ENCODE measurements around the gene TMEM181. TPM values are rescaled to one million over a fixed set of nuclear protein-coding genes. Genes with fewer than 3 reads are reported as not detected.

Gene TMEM181
- total RNA-seq, 4 donors from 2014 or later = 10.5 to 22.1 (median 16.8) TPM

DNA sequence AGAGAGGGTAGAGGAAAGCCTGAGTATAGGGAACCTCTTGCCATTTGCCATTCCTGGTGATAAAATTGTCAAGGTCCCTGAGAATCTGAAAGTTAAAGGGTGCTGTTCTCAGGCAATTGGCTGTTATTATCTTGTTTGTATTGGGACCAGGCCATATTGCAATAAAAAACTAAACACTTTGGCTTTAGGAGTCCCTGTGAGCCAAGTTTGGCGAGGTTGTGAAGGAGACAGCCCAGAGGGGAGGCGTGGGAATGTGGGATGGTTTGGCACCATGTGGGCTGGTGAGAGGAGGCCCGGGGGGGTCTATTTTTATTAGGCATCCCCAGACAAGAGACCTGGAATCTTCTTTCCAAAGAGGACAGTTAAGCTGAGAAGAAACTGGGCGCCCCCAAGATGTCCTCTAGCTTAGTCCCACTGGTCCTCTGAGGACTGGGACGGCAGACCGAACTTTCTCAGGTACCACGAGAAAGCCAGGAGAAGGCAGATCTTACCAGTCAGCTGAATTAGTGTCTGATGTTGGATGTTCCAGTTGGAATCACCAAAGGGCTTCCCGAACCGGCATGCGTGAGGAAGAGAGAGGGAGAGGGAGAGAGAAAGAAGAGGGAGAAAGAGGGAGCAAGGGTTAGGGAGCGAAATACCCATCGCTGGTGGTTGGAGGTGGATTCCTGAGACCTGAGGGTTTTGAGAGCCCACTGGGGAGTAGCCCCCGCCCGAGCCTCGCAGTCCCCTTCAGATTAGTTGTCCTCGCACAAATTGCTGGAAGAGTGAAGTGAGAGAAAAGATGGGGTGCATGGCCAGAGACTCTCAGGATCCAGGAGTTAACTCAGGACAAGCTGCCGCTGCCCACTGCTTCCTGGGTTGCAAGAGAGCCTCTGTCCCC is 60.3 kb downstream of the TMEM181 start:
- 90% methylated on average over 14 to 17 of the region's 17 CpGs for WGBS, 2 donors
- no peaks in the 10 kb centered on the region for H3K9me3 ChIP-seq
- H3K36me3 ChIP-seq = peaks cover 5 to 78% (median 7%) of the 10 kb centered on the region in 3 donors
- H3K4me1 ChIP-seq = no peaks in the 10 kb centered on the region
- no peaks in the 10 kb centered on the region for H3K27me3 ChIP-seq
- no peak overlapping the region for H3K27ac ChIP-seq
- TF ChIP-seq CTCF (IDR thresholded peaks at IDR 0.05) (no peak), POLR2A (IDR thresholded peaks at IDR 0.05) (no peak)
- intact Hi-C loops (cut with DNase I) = no loop called here
- no peak for DNase-seq
- no peak overlapping the region for H3K4me3 ChIP-seq

- H3K4me3 ChIP-seq = no peak overlapping the region
- no peak overlapping the region for H3K27ac ChIP-seq
- H3K36me3 ChIP-seq = peaks cover 8 to 80% (median 9%) of the 10 kb centered on the region in 3 donors
- intact Hi-C loops (cut with DNase I) = no loop called here
- H3K9me3 ChIP-seq = no peaks in the 10 kb centered on the region
- 78 to 88% methylated on average over 4 to 11 of the region's 13 CpGs for WGBS, 2 donors
- TF ChIP-seq POLR2A (IDR thresholded peaks at IDR 0.05) (no peak), CTCF (IDR thresholded peaks at IDR 0.05) (no peak)
- no peaks in the 10 kb centered on the region for H3K4me1 ChIP-seq
- no peak for DNase-seq
- no peaks in the 10 kb centered on the region for H3K27me3 ChIP-seq
Measured at GRCh38 chr6:158620963-158621693, 61.2 kb downstream of the TMEM181 start.

- WGBS, 2 donors = 87 to 88% methylated on average over 14 to 19 of the region's 25 CpGs
- intact Hi-C loops (cut with DNase I) = no loop called here
- Histone ChIP-seq H3K4me3 (no peak overlapping the region), H3K9me3 (no peaks in the 10 kb centered on the region), H3K27ac (no peak overlapping the region), H3K27me3 (no peaks in the 10 kb centered on the region), H3K4me1 (no peaks in the 10 kb centered on the region), H3K36me3 (peaks cover 9 to 86% (median 10%) of the 10 kb centered on the region in 3 donors)
- no peak for DNase-seq
- TF ChIP-seq CTCF (IDR thresholded peaks at IDR 0.05) = no peak
- no peak for TF ChIP-seq POLR2A (IDR thresholded peaks at IDR 0.05)
Measured at GRCh38 chr6:158621694-158622544, 62.0 kb downstream of the TMEM181 start.

- intact Hi-C loops (cut with DNase I) = no loop called here
- 76 to 84% methylated on average over 9 to 10 of the region's 10 CpGs for WGBS, 2 donors
- no peaks in the 10 kb centered on the region for H3K9me3 ChIP-seq
- no peak overlapping the region for H3K4me3 ChIP-seq
- no peak for DNase-seq
- peaks cover 9 to 91% (median 10%) of the 10 kb centered on the region in 3 donors for H3K36me3 ChIP-seq
- no peak overlapping the region for H3K27ac ChIP-seq
- TF ChIP-seq POLR2A (IDR thresholded peaks at IDR 0.05) (no peak), CTCF (IDR thresholded peaks at IDR 0.05) (no peak)
- no peaks in the 10 kb centered on the region for H3K27me3 ChIP-seq
- no peaks in the 10 kb centered on the region for H3K4me1 ChIP-seq
Measured at GRCh38 chr6:158622545-158623190, 62.8 kb downstream of the TMEM181 start.

All from esophagus squamous epithelium (tissue), 5 donors.